Vagina (tissue), 2 donors: ENCODE results near the gene CDKL5. TPM values are rescaled to one million over a fixed set of nuclear protein-coding genes. Genes with fewer than 3 reads are reported as not detected.

ENCODE experiments used
- DNase-seq, 2 donors: peaks; one replicate each; pipeline ENCODE4 v3.0.0-alpha.2; 2017; ENCODE audit errors: extremely low spot score in 2 of 2
- H3K27ac ChIP-seq: fragments of 200-600 bp; sonication (generic); one replicate; pipeline ENCODE4 v1.5.1; 2019
- H3K27me3 ChIP-seq: fragments of 200-600 bp; sonication (generic); one replicate; pipeline ENCODE4 v1.5.1; 2019
- H3K36me3 ChIP-seq, 2 donors: fragments of 200-600 bp; sonication (generic); one replicate each; pipeline ENCODE4 v1.5.1; 2017 to 2019
- H3K4me1 ChIP-seq: fragments of 200-600 bp; sonication (generic); one replicate; pipeline ENCODE4 v1.5.1; 2019
- H3K4me3 ChIP-seq, 2 donors: fragments of 200-600 bp; sonication (generic); 1 replicate in 1 of 2; 2 replicates in 1 of 2; pipeline ENCODE4 v1.5.1; 2016 to 2019
- H3K9me3 ChIP-seq: fragments of 200-600 bp; sonication (generic); one replicate; pipeline ENCODE4 v1.5.1; 2019
- CTCF ChIP-seq, 3 experiments: fragments of 450-650 bp in 2 of 3; fragments of 200-600 bp in 1 of 3; sonication (generic) in 1 of 3; IDR thresholded peaks; one replicate each; pipeline ENCODE4 v1.5.1; 2017 to 2019; ENCODE audit warnings: antibody characterized with exemption in 3 of 3, mild to moderate bottlenecking in 2 of 3, moderate library complexity in 2 of 3
- POLR2A ChIP-seq, 2 donors: fragments of 450-650 bp; IDR thresholded peaks; one replicate each; pipeline ENCODE4 v1.6.1; 2017; ENCODE audit warnings: antibody characterized with exemption in 2 of 2, mild to moderate bottlenecking in 2 of 2, moderate library complexity in 2 of 2
- POLR2AphosphoS5 ChIP-seq, 2 donors: sonication (generic); formaldehyde crosslinking; IDR thresholded peaks; one replicate each; pipeline ENCODE4 v1.9.0; 2017; ENCODE audit warnings: antibody characterized with exemption in 2 of 2, mild to moderate bottlenecking in 2 of 2, low read depth in 1 of 2; ENCODE audit not compliant: insufficient read depth in 1 of 2
- intact Hi-C: fragments of 100-400 bp; cut with DNase I; formaldehyde crosslinking; loops from one replicate; pipeline ENCODE4 v1.15.1; 2023
- total RNA-seq: library from RNA; depleted of rRNA; stranded (reverse); fragments of >200 nt; gene quantifications from one replicate; pipeline ENCODE4 v1.2.3, GENCODE V29; 2016

The CDKL5 gene
- total RNA-seq, 1 donor from 2014 or later, result 9.1 TPM

- no peak for DNase-seq
- Histone ChIP-seq H3K27me3 (no peaks in the 10 kb centered on the region), H3K4me1 (no peaks in the 10 kb centered on the region), H3K36me3 (no peaks in the 10 kb centered on the region), H3K4me3 (no peak overlapping the region), H3K9me3 (no peaks in the 10 kb centered on the region), H3K27ac (no peak overlapping the region)
- TF ChIP-seq POLR2A (IDR thresholded peaks at IDR 0.05) (no peak), POLR2AphosphoS5 (IDR thresholded peaks at IDR 0.05; ENCODE audit: insufficient read depth in 1 of 2, low read depth in 1 of 2) (no peak), CTCF (IDR thresholded peaks at IDR 0.05) (no peak)
- intact Hi-C loops, result no loop called here
These were observed 43.2 kb downstream of the CDKL5 start for GRCh38 chrX:18468599-18468998.

- no peak for DNase-seq
- H3K4me1 ChIP-seq, result no peaks in the 10 kb centered on the region
- no peaks in the 10 kb centered on the region for H3K9me3 ChIP-seq
- H3K27ac ChIP-seq, result no peak overlapping the region
- intact Hi-C loops, result no loop called here
- TF ChIP-seq POLR2A (IDR thresholded peaks at IDR 0.05) (no peak), CTCF (IDR thresholded peaks at IDR 0.05) (no peak), POLR2AphosphoS5 (IDR thresholded peaks at IDR 0.05; ENCODE audit: insufficient read depth in 1 of 2, low read depth in 1 of 2) (no peak)
- no peak overlapping the region for H3K4me3 ChIP-seq
- no peaks in the 10 kb centered on the region for H3K36me3 ChIP-seq
- H3K27me3 ChIP-seq, result no peaks in the 10 kb centered on the region
These were observed 45.9 kb downstream of the CDKL5 start for GRCh38 chrX:18471296-18471695.

GRCh38 chrX:18490806-18491555 lies 65.6 kb downstream of the CDKL5 start:
- Histone ChIP-seq H3K36me3 (no peaks in the 10 kb centered on the region), H3K4me1 (no peaks in the 10 kb centered on the region), H3K27me3 (no peaks in the 10 kb centered on the region), H3K27ac (no peak overlapping the region), H3K9me3 (no peaks in the 10 kb centered on the region), H3K4me3 (no peak overlapping the region)
- DNase-seq, result no peak
- intact Hi-C loops, result no loop called here
- TF ChIP-seq POLR2AphosphoS5 (IDR thresholded peaks at IDR 0.05; ENCODE audit: insufficient read depth in 1 of 2, low read depth in 1 of 2) (no peak), POLR2A (IDR thresholded peaks at IDR 0.05) (no peak), CTCF (IDR thresholded peaks at IDR 0.05) (no peak)

- Histone ChIP-seq H3K36me3 (no peaks in the 10 kb centered on the region), H3K27me3 (no peaks in the 10 kb centered on the region), H3K9me3 (no peaks in the 10 kb centered on the region), H3K4me3 (no peak overlapping the region), H3K27ac (no peak overlapping the region), H3K4me1 (no peaks in the 10 kb centered on the region)
- DNase-seq, result no peak
- TF ChIP-seq POLR2A (IDR thresholded peaks at IDR 0.05) (no peak), POLR2AphosphoS5 (IDR thresholded peaks at IDR 0.05; ENCODE audit: insufficient read depth in 1 of 2, low read depth in 1 of 2) (no peak), CTCF (IDR thresholded peaks at IDR 0.05) (no peak)
- intact Hi-C loops, result no loop called here
These were observed 66.4 kb downstream of the CDKL5 start for GRCh38 chrX:18491587-18492340.

GRCh38 chrX:18534949-18535348 lies 109.5 kb downstream of the CDKL5 start:
- Histone ChIP-seq H3K27me3 (no peaks in the 10 kb centered on the region), H3K4me1 (no peaks in the 10 kb centered on the region), H3K4me3 (no peak overlapping the region), H3K36me3 (no peaks in the 10 kb centered on the region), H3K27ac (no peak overlapping the region), H3K9me3 (no peaks in the 10 kb centered on the region)
- no peak for DNase-seq
- intact Hi-C loops, result no loop called here
- TF ChIP-seq CTCF (IDR thresholded peaks at IDR 0.05) (no peak), POLR2AphosphoS5 (IDR thresholded peaks at IDR 0.05; ENCODE audit: insufficient read depth in 1 of 2, low read depth in 1 of 2) (no peak), POLR2A (IDR thresholded peaks at IDR 0.05) (no peak)
